Spleen (tissue), 11 donors: Measurements from ENCODE around the gene IGFL3. TPM values are rescaled to one million over a fixed set of nuclear protein-coding genes. Genes with fewer than 3 reads are reported as not detected.
A peak's percentile ranks its signal among the peaks of the same experiment; 100 is the strongest.

ENCODE experiments used
- DNase-seq: peaks from one replicate; pipeline ENCODE4 v3.0.0-alpha.2; 2020
- H3K27ac ChIP-seq, 8 donors: fragments of 200-600 bp; sonication (generic) in 7 of 8; 1 replicate in 4 of 8; 2 replicates in 4 of 8; pipeline versions ENCODE4 v1.5.0 to v1.8.0; 2016 to 2021; ENCODE audit warnings: inconsistent platforms in 4 of 8, mild to moderate bottlenecking in 4 of 8, moderate library complexity in 1 of 8
- H3K27me3 ChIP-seq, 7 donors: fragments of 200-600 bp; sonication (generic) in 6 of 7; replicated peaks in 1 of 7; 1 replicate in 4 of 7; 2 replicates in 3 of 7; pipeline versions ENCODE4 v1.5.0 to v1.8.0; 2016 to 2021; ENCODE audit warnings: inconsistent platforms in 3 of 7, mild to moderate bottlenecking in 1 of 7
- H3K36me3 ChIP-seq, 6 donors: fragments of 200-600 bp; sonication (generic) in 5 of 6; 1 replicate in 4 of 6; 2 replicates in 2 of 6; pipeline versions ENCODE4 v1.5.0 to v1.8.0; 2016 to 2021; ENCODE audit warnings: inconsistent platforms in 2 of 6
- H3K4me1 ChIP-seq, 6 donors: fragments of 200-600 bp; sonication (generic) in 5 of 6; 1 replicate in 3 of 6; 2 replicates in 3 of 6; pipeline versions ENCODE4 v1.5.0 to v1.8.0; 2016 to 2021; ENCODE audit warnings: inconsistent platforms in 3 of 6
- H3K4me3 ChIP-seq, 8 donors: fragments of 200-600 bp; sonication (generic) in 7 of 8; 1 replicate in 4 of 8; 2 replicates in 4 of 8; pipeline versions ENCODE4 v1.5.0 to v1.8.0; 2016 to 2021; ENCODE audit warnings: inconsistent platforms in 4 of 8, mild to moderate bottlenecking in 4 of 8, moderate library complexity in 2 of 8
- H3K9me3 ChIP-seq, 8 donors: fragments of 200-600 bp; sonication (generic) in 7 of 8; 1 replicate in 4 of 8; 2 replicates in 4 of 8; pipeline versions ENCODE4 v1.5.0 to v1.8.0; 2016 to 2021; ENCODE audit warnings: inconsistent platforms in 4 of 8
- POLR2A ChIP-seq, 3 donors: fragments of 450-650 bp; IDR thresholded peaks; one replicate each; pipeline ENCODE4 v1.5.1; 2017; ENCODE audit warnings: antibody characterized with exemption in 3 of 3, mild to moderate bottlenecking in 1 of 3
- POLR2AphosphoS5 ChIP-seq, 3 donors: sonication (generic); formaldehyde crosslinking; IDR thresholded peaks; one replicate each; pipeline ENCODE4 v1.5.1; 2017; ENCODE audit warnings: antibody characterized with exemption in 3 of 3
- WGBS, 5 donors: extraction: QIAGEN DNeasy Blood & Tissue Kit in 3 of 5; methylation state at CpG; one replicate each; pipeline versions ENCODE4 v1.1.5 to v1.1.7; 2013 to 2018; 5-methylcytosine and 5-hydroxymethylcytosine counted together
- intact Hi-C: fragments of 100-400 bp; cut with DNase I; formaldehyde crosslinking; loops from one replicate; pipeline ENCODE4 v1.15.0; 2023; ENCODE audit warnings: low total_unique reads
- polyA plus RNA-seq, 3 donors: library from polyadenylated mRNA; stranded (reverse); fragments of 200-250 nt; gene quantifications; one replicate each; pipeline ENCODE4 v1.2.1, GENCODE V29; 2013
- total RNA-seq, 7 donors: library from RNA; depleted of rRNA in 3 of 7; stranded (reverse); fragments of >200 nt in 3 of 7; fragmentation: NEBNext Ultra II Directional in 4 of 7; extraction: Animal tissue kit (Norgen Biotek cat#: 25700) in 4 of 7; gene quantifications; one replicate each; pipeline versions ENCODE4 v1.1.0 to v1.2.1, GENCODE V29; 2016 to 2021
- TF ChIP-seq, protein P1 (sequence below), 11 experiments: fragments of 200-600 bp in 7 of 11; fragments of 450-650 bp in 4 of 11; sonication (generic) in 4 of 11; IDR thresholded peaks in 8 of 11; conservative IDR thresholded peaks in 3 of 11; 1 replicate in 7 of 11; 2 replicates in 4 of 11; pipeline versions ENCODE4 v1.4.0 to v1.8.0; 2016 to 2021; ENCODE audit warnings: antibody characterized with exemption in 11 of 11, inconsistent platforms in 4 of 11, mild to moderate bottlenecking in 1 of 11
- donor health status: healthy with polysubstance abuse.
- donor health status: DM: no; HTN: no; CAD: no; lungs with moderate emphysema.
- donor health status: DM: no; HTN: no; CAD: no.
- donor health status: Bipolar disorder and iron deficiency.
- donor health status: healthy.
- donor health status: DM: no; HTN: no; CAD: no.
- donor health status: DM: yes; HTN: yes; CAD: no.

The IGFL3 gene
- total and polyA plus RNA-seq, 10 donors, result not detected

DNA sequence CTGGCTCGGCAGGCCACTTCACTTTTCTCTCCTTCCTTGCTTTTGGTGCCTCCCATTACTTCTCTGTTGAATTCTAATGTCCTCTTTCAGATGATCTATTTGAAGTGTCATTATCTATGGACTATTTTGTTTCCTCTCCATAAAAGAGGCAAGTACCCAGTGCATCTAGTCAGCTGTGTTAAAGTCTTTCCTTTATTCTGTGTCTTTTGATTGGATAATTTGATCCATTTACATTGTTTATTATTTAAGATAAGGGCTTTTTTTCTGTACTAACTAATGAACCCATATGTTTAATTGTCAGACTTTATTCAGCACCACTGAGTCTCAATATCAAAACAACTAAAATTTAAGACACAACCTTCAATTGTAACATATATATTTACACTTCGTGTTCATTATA, 36.4 kb downstream of the IGFL3 start:
- Histone ChIP-seq H3K36me3 (no peaks in the 10 kb centered on the region), H3K9me3 (peaks cover 0 to 72% (median 60%) of the 10 kb centered on the region in 8 donors), H3K27ac (no peak overlapping the region), H3K4me1 (no peaks in the 10 kb centered on the region), H3K27me3 (peaks cover 0 to 40% (median 4%) of the 10 kb centered on the region in 7 donors), H3K4me3 (no peak overlapping the region)
- no peak for DNase-seq
- TF ChIP-seq, protein P1, sequence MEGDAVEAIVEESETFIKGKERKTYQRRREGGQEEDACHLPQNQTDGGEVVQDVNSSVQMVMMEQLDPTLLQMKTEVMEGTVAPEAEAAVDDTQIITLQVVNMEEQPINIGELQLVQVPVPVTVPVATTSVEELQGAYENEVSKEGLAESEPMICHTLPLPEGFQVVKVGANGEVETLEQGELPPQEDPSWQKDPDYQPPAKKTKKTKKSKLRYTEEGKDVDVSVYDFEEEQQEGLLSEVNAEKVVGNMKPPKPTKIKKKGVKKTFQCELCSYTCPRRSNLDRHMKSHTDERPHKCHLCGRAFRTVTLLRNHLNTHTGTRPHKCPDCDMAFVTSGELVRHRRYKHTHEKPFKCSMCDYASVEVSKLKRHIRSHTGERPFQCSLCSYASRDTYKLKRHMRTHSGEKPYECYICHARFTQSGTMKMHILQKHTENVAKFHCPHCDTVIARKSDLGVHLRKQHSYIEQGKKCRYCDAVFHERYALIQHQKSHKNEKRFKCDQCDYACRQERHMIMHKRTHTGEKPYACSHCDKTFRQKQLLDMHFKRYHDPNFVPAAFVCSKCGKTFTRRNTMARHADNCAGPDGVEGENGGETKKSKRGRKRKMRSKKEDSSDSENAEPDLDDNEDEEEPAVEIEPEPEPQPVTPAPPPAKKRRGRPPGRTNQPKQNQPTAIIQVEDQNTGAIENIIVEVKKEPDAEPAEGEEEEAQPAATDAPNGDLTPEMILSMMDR (IDR thresholded peaks at IDR 0.05 in 8 of 11, conservative IDR thresholded peaks at IDR 0.05 in 3 of 11), result no peak
- no peak for TF ChIP-seq POLR2AphosphoS5 (IDR thresholded peaks at IDR 0.05)
- TF ChIP-seq POLR2A (IDR thresholded peaks at IDR 0.05), result no peak
- intact Hi-C loops, result loop anchor here (5.0 kb wide), 1 partner anchor 179 kb away; no protein-coding TSS in a partner anchor
- WGBS, 5 donors, result 76 to 89% (median 87%) methylated on average over 2 of the region's 2 CpGs

DNA sequence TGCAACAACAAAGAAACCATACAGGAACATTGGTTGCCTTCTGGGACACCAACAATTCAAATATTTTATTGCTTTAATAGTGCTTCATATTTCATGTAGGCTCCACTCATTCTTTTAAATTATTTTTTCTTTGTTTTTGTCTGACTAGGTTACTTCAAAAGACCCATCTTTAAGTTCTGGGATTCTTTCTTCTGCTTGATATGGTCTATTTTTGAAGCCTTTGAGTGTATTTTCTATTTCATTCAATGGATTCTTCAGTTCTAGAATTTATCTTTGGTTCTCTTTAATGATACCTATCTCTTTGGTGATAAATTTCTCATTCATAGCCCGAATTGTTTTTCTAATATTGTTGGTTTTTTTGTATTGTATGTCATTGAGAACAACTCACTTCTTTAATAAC, 38.6 kb downstream of the IGFL3 start:
- intact Hi-C loops, result loop anchor here (5.0 kb wide), 1 partner anchor 181 kb away; no protein-coding TSS in a partner anchor
- H3K27me3 ChIP-seq, result peaks cover 0 to 52% (median 5%) of the 10 kb centered on the region in 7 donors
- no peak for DNase-seq
- WGBS, 5 donors, result 41 to 53% (median 42%) methylated on average over 1 of the region's 1 CpG
- no peak overlapping the region for H3K27ac ChIP-seq
- no peaks in the 10 kb centered on the region for H3K4me1 ChIP-seq
- peaks cover 0 to 72% (median 60%) of the 10 kb centered on the region in 8 donors for H3K9me3 ChIP-seq
- no peak overlapping the region for H3K4me3 ChIP-seq
- H3K36me3 ChIP-seq, result no peaks in the 10 kb centered on the region
- TF ChIP-seq POLR2AphosphoS5 (IDR thresholded peaks at IDR 0.05) (no peak), POLR2A (IDR thresholded peaks at IDR 0.05) (no peak)
- TF ChIP-seq, protein P1 (IDR thresholded peaks at IDR 0.05 in 8 of 11, conservative IDR thresholded peaks at IDR 0.05 in 3 of 11), result no peak

GRCh38 chr19:46082728-46083050, 41.8 kb downstream of the IGFL3 start:
- TF ChIP-seq POLR2AphosphoS5 (IDR thresholded peaks at IDR 0.05) (no peak), POLR2A (IDR thresholded peaks at IDR 0.05) (no peak)
- TF ChIP-seq, protein P1 (IDR thresholded peaks at IDR 0.05 in 8 of 11, conservative IDR thresholded peaks at IDR 0.05 in 3 of 11), result no peak
- peaks cover 0 to 72% (median 25%) of the 10 kb centered on the region in 7 donors for H3K27me3 ChIP-seq
- DNase-seq, result no peak
- no peak overlapping the region for H3K27ac ChIP-seq
- H3K4me3 ChIP-seq, result no peak overlapping the region
- peaks cover 0 to 3% (median under 1%) of the 10 kb centered on the region in 6 donors for H3K4me1 ChIP-seq
- H3K9me3 ChIP-seq, result peaks cover 0 to 49% (median 37%) of the 10 kb centered on the region in 8 donors
- intact Hi-C loops, result loop anchor here (5.0 kb wide), 1 partner anchor 110 kb away; no protein-coding TSS in a partner anchor
- H3K36me3 ChIP-seq, result no peaks in the 10 kb centered on the region
- 50 to 64% (median 59%) methylated on average over 2 of the region's 2 CpGs for WGBS, 5 donors

- no peak for DNase-seq
- Histone ChIP-seq H3K27me3 (peaks cover 4 to 78% (median 31%) of the 10 kb centered on the region in 7 donors), H3K9me3 (peaks cover 0 to 44% (median 33%) of the 10 kb centered on the region in 8 donors), H3K36me3 (no peaks in the 10 kb centered on the region), H3K4me3 (no peak overlapping the region), H3K27ac (no peak overlapping the region), H3K4me1 (peaks cover 0 to 9% (median 6%) of the 10 kb centered on the region in 6 donors)
- intact Hi-C loops, result loop anchor here (5.0 kb wide), 1 partner anchor 110 kb away; no protein-coding TSS in a partner anchor
- 49 to 60% (median 52%) methylated on average over 4 of the region's 4 CpGs for WGBS, 5 donors
- TF ChIP-seq, protein P1 (IDR thresholded peaks at IDR 0.05 in 8 of 11, conservative IDR thresholded peaks at IDR 0.05 in 3 of 11), result peak in 9 of 11 experiments; percentile 25 to 65 (median 55)
- no peak for TF ChIP-seq POLR2A (IDR thresholded peaks at IDR 0.05)
Observed at GRCh38 chr19:46081928-46082727, 42.4 kb downstream of the IGFL3 start.
